Neuron (in vitro differentiated cells): ENCODE measurements around the gene MUSTN1.

Experiments used
- H2AFZ ChIP-seq: one replicate; pipeline ENCODE4 v1.6.1; 2013; ENCODE audit warnings: low read depth, mild to moderate bottlenecking, inconsistent platforms, low read length, moderate library complexity
- H3K27me3 ChIP-seq: one replicate; pipeline ENCODE4 v1.6.1; 2013; ENCODE audit warnings: low read length; ENCODE audit not compliant: insufficient read depth
- H3K36me3 ChIP-seq: one replicate; pipeline ENCODE4 v1.6.1; 2013; ENCODE audit warnings: low read length; ENCODE audit not compliant: insufficient read depth
- H3K4me1 ChIP-seq: one replicate; pipeline ENCODE4 v1.6.1; 2013; ENCODE audit warnings: low read length; ENCODE audit not compliant: insufficient read depth
- H3K4me3 ChIP-seq: 2 replicates; pipeline ENCODE4 v1.5.1; 2013; ENCODE audit warnings: mild to moderate bottlenecking, low read length, moderate library complexity
- H3K9me3 ChIP-seq: one replicate; pipeline ENCODE4 v1.6.1; 2013; ENCODE audit warnings: low read length

MUSTN1 gene

GRCh38 chr3:52870471-52870870 is 35.7 kb upstream of the MUSTN1 start:
- Histone ChIP-seq H3K9me3 (peaks cover 7% of the 10 kb centered on the region), H2AFZ (no peak overlapping the region), H3K36me3 (no peaks in the 10 kb centered on the region), H3K4me3 (no peak overlapping the region), H3K4me1 (no peaks in the 10 kb centered on the region), H3K27me3 (no peaks in the 10 kb centered on the region)

GRCh38 chr3:52866427-52866826 is 31.6 kb upstream of the MUSTN1 start:
- Histone ChIP-seq H3K4me3 (no peak overlapping the region), H3K36me3 (no peaks in the 10 kb centered on the region), H3K9me3 (peaks cover 10% of the 10 kb centered on the region), H3K27me3 (no peaks in the 10 kb centered on the region), H3K4me1 (no peaks in the 10 kb centered on the region), H2AFZ (no peak overlapping the region)

GRCh38 chr3:52865994-52866393 is 31.2 kb upstream of the MUSTN1 start:
- Histone ChIP-seq H3K4me3 (no peak overlapping the region), H2AFZ (no peak overlapping the region), H3K27me3 (no peaks in the 10 kb centered on the region), H3K9me3 (peaks cover 10% of the 10 kb centered on the region), H3K36me3 (no peaks in the 10 kb centered on the region), H3K4me1 (no peaks in the 10 kb centered on the region)

DNA sequence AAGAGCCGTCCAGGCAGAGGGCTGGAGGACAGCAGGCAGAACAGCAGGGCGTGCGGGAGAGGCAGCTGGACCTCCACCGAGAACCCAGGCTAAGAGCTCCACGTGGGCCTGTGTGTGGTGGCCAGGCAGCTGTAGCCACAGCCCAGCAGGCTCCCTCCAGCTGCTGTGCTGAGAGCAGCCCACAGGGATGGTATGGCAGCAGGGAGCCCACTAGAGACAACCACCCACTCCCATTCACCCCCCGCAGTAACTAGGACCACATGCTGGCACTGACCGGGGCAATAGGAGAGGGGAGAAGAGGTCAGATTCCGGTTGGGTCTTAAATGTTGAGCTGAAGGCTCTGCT is 25.6 kb upstream of the MUSTN1 start:
- Histone ChIP-seq H3K27me3 (no peaks in the 10 kb centered on the region), H2AFZ (no peak overlapping the region), H3K4me3 (no peak overlapping the region), H3K4me1 (no peaks in the 10 kb centered on the region), H3K9me3 (peaks cover 2% of the 10 kb centered on the region), H3K36me3 (no peaks in the 10 kb centered on the region)

- no peak overlapping the region for H3K4me3 ChIP-seq
- peaks cover 2% of the 10 kb centered on the region for H3K9me3 ChIP-seq
- H3K36me3 ChIP-seq = no peaks in the 10 kb centered on the region
- H3K27me3 ChIP-seq = no peaks in the 10 kb centered on the region
- no peaks in the 10 kb centered on the region for H3K4me1 ChIP-seq
- no peak overlapping the region for H2AFZ ChIP-seq
Observed at GRCh38 chr3:52859686-52860423, 25.0 kb upstream of the MUSTN1 start.

- H3K4me3 ChIP-seq = no peak overlapping the region
- no peaks in the 10 kb centered on the region for H3K27me3 ChIP-seq
- H3K4me1 ChIP-seq = peaks cover 4% of the 10 kb centered on the region
- no peak overlapping the region for H2AFZ ChIP-seq
- H3K36me3 ChIP-seq = no peaks in the 10 kb centered on the region
- no peaks in the 10 kb centered on the region for H3K9me3 ChIP-seq
Observed at GRCh38 chr3:52857864-52858263, 23.0 kb upstream of the MUSTN1 start.

DNA sequence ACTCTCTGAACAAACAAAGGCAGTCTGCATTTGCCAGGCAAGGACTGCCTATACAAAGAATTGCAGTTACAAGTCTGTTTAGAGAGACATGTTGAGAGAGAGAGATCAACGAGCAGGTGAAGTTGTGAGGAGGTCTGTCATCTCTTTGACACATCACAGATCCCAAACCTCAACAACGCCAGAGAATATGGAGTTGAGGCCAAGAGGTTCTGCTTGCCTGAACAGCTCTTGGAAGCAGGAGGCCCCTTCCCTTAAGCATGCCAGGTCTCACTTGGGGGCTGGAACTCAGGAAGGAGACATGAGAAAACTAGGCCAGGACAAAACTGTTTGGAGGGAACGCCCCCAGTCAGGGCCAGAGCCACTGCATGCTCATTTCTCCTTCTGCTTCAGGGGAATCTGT is 22.3 kb upstream of the MUSTN1 start:
- Histone ChIP-seq H3K4me1 (peaks cover 4% of the 10 kb centered on the region), H3K9me3 (no peaks in the 10 kb centered on the region), H2AFZ (no peak overlapping the region), H3K27me3 (no peaks in the 10 kb centered on the region), H3K36me3 (peaks cover 2% of the 10 kb centered on the region), H3K4me3 (no peak overlapping the region)

DNA sequence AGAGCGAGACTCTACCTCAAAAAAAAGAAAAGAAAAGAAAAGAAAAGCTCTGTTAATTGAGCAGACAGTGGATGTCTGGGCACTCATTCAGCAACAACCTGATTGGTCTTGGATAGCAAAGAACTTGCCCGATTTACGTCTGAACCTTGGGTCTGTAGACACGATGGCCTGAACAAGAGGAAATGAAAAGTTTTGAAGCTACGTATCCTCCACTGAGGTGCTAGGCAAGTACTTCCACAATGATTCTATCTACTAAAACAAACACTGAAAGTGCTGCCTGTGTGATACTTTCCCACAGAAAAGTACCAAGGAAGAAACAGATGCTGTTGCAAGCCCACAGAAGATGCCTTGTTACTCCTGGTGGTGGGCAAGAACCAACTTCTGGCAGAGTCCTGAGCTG is 21.8 kb upstream of the MUSTN1 start:
- Histone ChIP-seq H3K4me3 (no peak overlapping the region), H3K36me3 (peaks cover 6% of the 10 kb centered on the region), H3K27me3 (no peaks in the 10 kb centered on the region), H3K9me3 (no peaks in the 10 kb centered on the region), H3K4me1 (peaks cover 7% of the 10 kb centered on the region), H2AFZ (no peak overlapping the region)

DNA sequence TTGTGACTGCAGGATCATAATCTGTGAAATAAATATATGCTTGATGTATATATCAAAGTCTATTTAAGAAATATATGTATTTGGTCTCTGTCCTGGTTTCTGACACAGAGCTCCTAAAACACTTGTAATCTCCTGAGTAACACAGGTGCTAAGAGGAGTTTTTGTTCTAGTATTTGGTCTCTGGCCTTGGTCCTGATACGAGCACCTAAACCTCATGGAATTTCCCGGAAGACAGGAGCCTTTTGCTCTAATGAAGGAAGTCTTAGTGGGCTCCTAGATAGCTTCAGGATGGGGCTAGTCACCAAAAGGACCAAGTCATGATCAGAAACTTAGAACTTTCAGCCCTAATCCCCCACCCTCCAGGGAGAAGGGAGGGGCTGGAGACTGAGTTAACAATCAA is 19.2 kb upstream of the MUSTN1 start:
- Histone ChIP-seq H3K4me3 (no peak overlapping the region), H2AFZ (no peak overlapping the region)

GRCh38 chr3:52852419-52852818 is 17.6 kb upstream of the MUSTN1 start:
- Histone ChIP-seq H3K27me3 (no peaks in the 10 kb centered on the region), H3K36me3 (peaks cover 26% of the 10 kb centered on the region), H2AFZ (no peak overlapping the region), H3K4me3 (no peak overlapping the region), H3K4me1 (peaks cover 7% of the 10 kb centered on the region), H3K9me3 (no peaks in the 10 kb centered on the region)

More for the DNA sequence above, 19.2 kb upstream of the MUSTN1 start:
- Histone ChIP-seq H3K27me3 (no peaks in the 10 kb centered on the region), H3K4me1 (peaks cover 7% of the 10 kb centered on the region), H3K9me3 (no peaks in the 10 kb centered on the region), H3K36me3 (peaks cover 12% of the 10 kb centered on the region)

DNA sequence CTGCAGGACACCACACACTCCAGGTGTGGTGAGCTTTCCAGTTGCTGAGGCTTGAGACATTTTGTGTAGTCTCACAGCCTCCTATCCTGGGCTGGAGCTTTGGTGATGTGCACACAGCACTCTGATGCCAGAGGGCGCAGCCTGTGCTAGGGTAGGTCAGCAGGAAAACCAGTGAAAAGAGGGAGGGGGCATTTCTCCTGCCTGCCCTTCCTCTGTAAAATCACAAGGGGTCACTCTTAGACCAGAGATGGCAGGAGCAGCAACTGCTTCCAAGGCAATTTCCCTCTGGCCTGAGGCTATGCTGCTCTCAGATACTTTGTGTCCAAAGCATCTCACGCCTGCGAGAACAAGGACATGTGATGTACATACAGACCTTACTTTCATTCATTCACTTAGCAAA is 16.5 kb upstream of the MUSTN1 start:
- H3K4me3 ChIP-seq = no peak overlapping the region
- H3K27me3 ChIP-seq = no peaks in the 10 kb centered on the region

GRCh38 chr3:52849656-52850055 is 14.8 kb upstream of the MUSTN1 start:
- peaks cover 7% of the 10 kb centered on the region for H3K4me1 ChIP-seq
- H3K36me3 ChIP-seq = peaks cover 31% of the 10 kb centered on the region
- H3K4me3 ChIP-seq = no peak overlapping the region
- H3K9me3 ChIP-seq = no peaks in the 10 kb centered on the region
- H3K27me3 ChIP-seq = no peaks in the 10 kb centered on the region
- H2AFZ ChIP-seq = no peak overlapping the region

More for the DNA sequence above, 16.5 kb upstream of the MUSTN1 start:
- H2AFZ ChIP-seq = no peak overlapping the region
- no peaks in the 10 kb centered on the region for H3K9me3 ChIP-seq
- peaks cover 31% of the 10 kb centered on the region for H3K36me3 ChIP-seq
- peaks cover 7% of the 10 kb centered on the region for H3K4me1 ChIP-seq

GRCh38 chr3:52848617-52849016 is 13.8 kb upstream of the MUSTN1 start:
- peaks cover 31% of the 10 kb centered on the region for H3K36me3 ChIP-seq
- H3K27me3 ChIP-seq = no peaks in the 10 kb centered on the region
- no peak overlapping the region for H3K4me3 ChIP-seq
- peaks cover 7% of the 10 kb centered on the region for H3K4me1 ChIP-seq
- no peaks in the 10 kb centered on the region for H3K9me3 ChIP-seq
- no peak overlapping the region for H2AFZ ChIP-seq

DNA sequence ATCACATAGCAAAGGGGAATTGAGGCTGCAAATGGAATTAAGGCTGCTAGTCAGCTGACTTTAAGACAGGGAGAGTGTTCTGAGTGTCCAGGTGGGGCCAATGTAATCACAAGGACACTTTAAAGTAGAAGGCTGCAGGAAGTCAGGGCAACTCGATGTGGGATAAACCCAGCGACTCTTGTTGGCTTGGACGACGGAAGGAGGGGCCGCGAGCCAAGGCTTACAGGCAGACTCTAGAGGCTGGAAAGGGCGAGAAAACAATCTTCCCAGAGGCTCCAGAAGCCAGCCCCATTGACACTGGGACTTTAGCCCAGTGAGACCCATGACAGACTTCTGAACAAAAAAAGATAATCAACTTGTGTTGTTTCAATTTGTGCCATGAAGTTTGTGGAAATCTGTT is 12.9 kb upstream of the MUSTN1 start:
- peaks cover 31% of the 10 kb centered on the region for H3K36me3 ChIP-seq
- H3K4me1 ChIP-seq = peaks cover 8% of the 10 kb centered on the region
- H3K4me3 ChIP-seq = no peak overlapping the region
- no peak overlapping the region for H2AFZ ChIP-seq
- H3K27me3 ChIP-seq = no peaks in the 10 kb centered on the region
- H3K9me3 ChIP-seq = no peaks in the 10 kb centered on the region
